DND-41 (cell line): ENCODE results near the gene SLC24A5.

ENCODE experiments used
- ATAC-seq: fragments of 200-7000 bp; cut with Tn5 transposase; 3 replicates; pipeline ENCODE4 v1.9.1; 2021; ENCODE audit warnings: low read depth; ENCODE audit not compliant: insufficient read depth
- DNase-seq: peaks from one replicate; pipeline ENCODE4 v3.0.0-alpha.2; 2020
- H2AFZ ChIP-seq: 2 replicates; pipeline ENCODE4 v1.6.0; 2012; ENCODE audit warnings: low read depth, low read length
- H3K27ac ChIP-seq: 2 replicates; pipeline ENCODE4 v1.5.1; 2012; ENCODE audit warnings: low read length, inconsistent platforms
- H3K27me3 ChIP-seq: fragments of 200-600 bp; sonication (generic); 2 replicates; pipeline ENCODE4 v1.6.0; 2012; ENCODE audit warnings: low read length, mild to moderate bottlenecking, inconsistent platforms; ENCODE audit not compliant: insufficient read depth, poor library complexity
- H3K36me3 ChIP-seq: 2 replicates; pipeline ENCODE4 v1.5.1; 2012; ENCODE audit warnings: low read length, inconsistent platforms; ENCODE audit not compliant: insufficient read depth
- H3K4me1 ChIP-seq: 2 replicates; pipeline ENCODE4 v1.5.1; 2012; ENCODE audit warnings: mild to moderate bottlenecking, low read length; ENCODE audit not compliant: insufficient read depth
- H3K4me2 ChIP-seq: 2 replicates; pipeline ENCODE4 v1.6.0; 2012; ENCODE audit warnings: mild to moderate bottlenecking, moderate library complexity, low read length, inconsistent platforms; ENCODE audit not compliant: insufficient read depth
- H3K4me3 ChIP-seq, 2 experiments: fragments of 200-600 bp in 1 of 2; shearing (Covaris generic) in 1 of 2; 2 replicates each; pipeline ENCODE4 v1.5.1; 2012 to 2016; ENCODE audit warnings: inconsistent platforms in 2 of 2, low read length in 2 of 2, mild to moderate bottlenecking in 2 of 2, low read depth in 1 of 2, moderate library complexity in 1 of 2
- H3K79me2 ChIP-seq: 2 replicates; pipeline ENCODE4 v1.6.0; 2012; ENCODE audit warnings: low read length, inconsistent platforms; ENCODE audit not compliant: insufficient read depth
- H3K9ac ChIP-seq: 2 replicates; pipeline ENCODE4 v1.6.0; 2012; ENCODE audit warnings: low read depth, mild to moderate bottlenecking, inconsistent platforms, low read length, moderate library complexity
- H3K9me3 ChIP-seq: 2 replicates; pipeline ENCODE4 v1.5.1; 2012; ENCODE audit warnings: low read length, moderate library complexity, mild to moderate bottlenecking, inconsistent platforms; ENCODE audit not compliant: insufficient read depth, severe bottlenecking
- H4K20me1 ChIP-seq: 2 replicates; pipeline ENCODE4 v1.6.0; 2012; ENCODE audit warnings: low read length; ENCODE audit not compliant: insufficient read depth
- CTCF ChIP-seq: IDR thresholded peaks from 2 replicates; pipeline ENCODE4 v1.5.1; 2012; ENCODE audit warnings: borderline replicate concordance, low read length, moderate library complexity, mild to moderate bottlenecking; ENCODE audit not compliant: poor library complexity, severe bottlenecking; ENCODE audit errors: extremely low read depth
- EZH2 ChIP-seq: IDR thresholded peaks from 3 replicates; pipeline ENCODE4 v1.6.1; 2012; ENCODE audit warnings: borderline replicate concordance, low read depth, mild to moderate bottlenecking, moderate library complexity, low read length, inconsistent platforms; ENCODE audit not compliant: severe bottlenecking

The SLC24A5 gene

GRCh38 chr15:48145923-48146322 is 25.1 kb downstream of the SLC24A5 start:
- Histone ChIP-seq H3K9ac (no peak overlapping the region), H3K9me3 (no peaks in the 10 kb centered on the region), H3K4me2 (no peak overlapping the region), H3K27ac (no peak overlapping the region), H3K4me1 (no peaks in the 10 kb centered on the region), H3K27me3 (no peaks in the 10 kb centered on the region), H2AFZ (no peak overlapping the region), H3K4me3 (no peak overlapping the region), H3K79me2 (no peaks in the 10 kb centered on the region), H4K20me1 (no peaks in the 10 kb centered on the region), H3K36me3 (no peaks in the 10 kb centered on the region; the same call in 1 of the 2 replicates)
- DNase-seq, result no peak
- TF ChIP-seq EZH2, result no peak
- TF ChIP-seq CTCF, result no peak
- no peak for ATAC-seq

- Histone ChIP-seq H3K9me3 (no peaks in the 10 kb centered on the region), H3K36me3 (no peaks in the 10 kb centered on the region; the same call in 1 of the 2 replicates), H3K27me3 (no peaks in the 10 kb centered on the region), H3K9ac (no peak overlapping the region), H3K4me3 (no peak overlapping the region), H2AFZ (no peak overlapping the region), H3K79me2 (no peaks in the 10 kb centered on the region), H3K27ac (no peak overlapping the region), H4K20me1 (no peaks in the 10 kb centered on the region), H3K4me1 (no peaks in the 10 kb centered on the region), H3K4me2 (no peak overlapping the region)
- TF ChIP-seq EZH2 (no peak), CTCF (no peak)
- no peak for DNase-seq
- ATAC-seq, result no peak
These were observed 26.6 kb downstream of the SLC24A5 start for GRCh38 chr15:48147358-48147757.

- ATAC-seq, result no peak
- no peaks in the 10 kb centered on the region; the same call in 1 of the 2 replicates for H3K36me3 ChIP-seq
- no peak overlapping the region for H3K4me3 ChIP-seq
- H3K27ac ChIP-seq, result no peak overlapping the region
- H2AFZ ChIP-seq, result no peak overlapping the region
- no peak for DNase-seq
- no peak overlapping the region for H3K9ac ChIP-seq
- no peaks in the 10 kb centered on the region for H3K4me1 ChIP-seq
- H3K27me3 ChIP-seq, result no peaks in the 10 kb centered on the region
- H4K20me1 ChIP-seq, result no peaks in the 10 kb centered on the region
- TF ChIP-seq EZH2 (no peak), CTCF (no peak)
- no peak overlapping the region for H3K4me2 ChIP-seq
- no peaks in the 10 kb centered on the region for H3K79me2 ChIP-seq
- no peaks in the 10 kb centered on the region for H3K9me3 ChIP-seq
These were observed 29.1 kb downstream of the SLC24A5 start for GRCh38 chr15:48149858-48150257.

- no peaks in the 10 kb centered on the region for H3K9me3 ChIP-seq
- no peak overlapping the region for H3K4me3 ChIP-seq
- no peaks in the 10 kb centered on the region; the same call in 1 of the 2 replicates for H3K36me3 ChIP-seq
- no peak overlapping the region for H2AFZ ChIP-seq
- no peaks in the 10 kb centered on the region for H3K27me3 ChIP-seq
- ATAC-seq, result no peak
- H3K27ac ChIP-seq, result no peak overlapping the region
- H4K20me1 ChIP-seq, result no peaks in the 10 kb centered on the region
- no peaks in the 10 kb centered on the region for H3K4me1 ChIP-seq
- no peaks in the 10 kb centered on the region for H3K79me2 ChIP-seq
- TF ChIP-seq EZH2, result no peak
- no peak for TF ChIP-seq CTCF
- H3K9ac ChIP-seq, result no peak overlapping the region
- DNase-seq, result no peak
- no peak overlapping the region for H3K4me2 ChIP-seq
These were observed 32.7 kb downstream of the SLC24A5 start for GRCh38 chr15:48153526-48153925.
